ENCODE results near the gene HIVEP2.
"Not testable (repeated sequence)": the region's sequence is repeated elsewhere in the genome, so short reads cannot be mapped to it uniquely, and the experiment has no call there.

Gene HIVEP2, protein sequence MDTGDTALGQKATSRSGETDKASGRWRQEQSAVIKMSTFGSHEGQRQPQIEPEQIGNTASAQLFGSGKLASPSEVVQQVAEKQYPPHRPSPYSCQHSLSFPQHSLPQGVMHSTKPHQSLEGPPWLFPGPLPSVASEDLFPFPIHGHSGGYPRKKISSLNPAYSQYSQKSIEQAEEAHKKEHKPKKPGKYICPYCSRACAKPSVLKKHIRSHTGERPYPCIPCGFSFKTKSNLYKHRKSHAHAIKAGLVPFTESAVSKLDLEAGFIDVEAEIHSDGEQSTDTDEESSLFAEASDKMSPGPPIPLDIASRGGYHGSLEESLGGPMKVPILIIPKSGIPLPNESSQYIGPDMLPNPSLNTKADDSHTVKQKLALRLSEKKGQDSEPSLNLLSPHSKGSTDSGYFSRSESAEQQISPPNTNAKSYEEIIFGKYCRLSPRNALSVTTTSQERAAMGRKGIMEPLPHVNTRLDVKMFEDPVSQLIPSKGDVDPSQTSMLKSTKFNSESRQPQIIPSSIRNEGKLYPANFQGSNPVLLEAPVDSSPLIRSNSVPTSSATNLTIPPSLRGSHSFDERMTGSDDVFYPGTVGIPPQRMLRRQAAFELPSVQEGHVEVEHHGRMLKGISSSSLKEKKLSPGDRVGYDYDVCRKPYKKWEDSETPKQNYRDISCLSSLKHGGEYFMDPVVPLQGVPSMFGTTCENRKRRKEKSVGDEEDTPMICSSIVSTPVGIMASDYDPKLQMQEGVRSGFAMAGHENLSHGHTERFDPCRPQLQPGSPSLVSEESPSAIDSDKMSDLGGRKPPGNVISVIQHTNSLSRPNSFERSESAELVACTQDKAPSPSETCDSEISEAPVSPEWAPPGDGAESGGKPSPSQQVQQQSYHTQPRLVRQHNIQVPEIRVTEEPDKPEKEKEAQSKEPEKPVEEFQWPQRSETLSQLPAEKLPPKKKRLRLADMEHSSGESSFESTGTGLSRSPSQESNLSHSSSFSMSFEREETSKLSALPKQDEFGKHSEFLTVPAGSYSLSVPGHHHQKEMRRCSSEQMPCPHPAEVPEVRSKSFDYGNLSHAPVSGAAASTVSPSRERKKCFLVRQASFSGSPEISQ (N-terminal part only)
- 273 to 478 reads per million in 2 donors for total RNA-seq

DNA sequence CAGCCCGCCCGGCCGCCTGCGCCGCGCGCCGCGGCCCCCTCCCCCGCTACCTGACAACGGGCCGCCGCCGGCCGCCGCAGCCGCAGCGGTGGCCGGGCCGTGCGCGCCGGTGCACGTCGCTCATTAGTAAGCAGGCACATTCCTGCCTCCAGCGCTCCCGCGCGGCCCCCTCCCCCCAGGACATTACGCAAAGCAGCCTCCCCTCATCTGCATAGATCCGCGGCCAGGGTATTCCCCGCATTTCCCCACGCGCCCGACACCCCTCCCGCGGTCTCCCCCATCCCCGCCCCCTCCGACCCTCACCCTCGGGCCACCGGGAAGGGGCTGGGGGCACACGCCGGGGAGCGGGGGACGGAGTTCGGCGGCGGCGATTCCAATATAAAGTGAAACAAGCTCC, at the start of gene HIVEP2:
Gene HIVEP2 (minus strand): TSS at position 128 of the 397 bp plus-strand sequence. CDS start 170,438 bp downstream, outside the sequence.
- peak; percentile 88 for DNase-seq

DNA sequence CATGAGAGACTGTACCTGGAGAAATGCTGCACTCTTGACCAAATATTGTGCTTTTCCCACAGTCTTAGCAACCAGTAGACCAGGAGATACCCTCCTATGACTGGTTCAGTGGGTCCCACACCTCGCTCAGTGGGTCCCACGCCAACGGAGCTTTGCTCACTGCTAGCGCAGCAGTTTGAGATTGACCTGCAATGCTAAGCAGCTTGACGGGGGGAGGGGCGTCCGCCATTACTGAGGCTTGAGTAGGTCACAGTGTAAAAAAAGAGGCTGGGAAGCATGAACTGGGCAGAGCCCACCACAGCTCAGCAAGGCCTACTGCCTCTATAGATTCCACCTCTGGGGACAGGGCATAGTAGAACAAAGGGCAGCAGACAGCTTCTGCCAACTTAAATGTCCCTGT, 49.0 kb upstream of the HIVEP2 start:
- DNase-seq: no peak

DNA sequence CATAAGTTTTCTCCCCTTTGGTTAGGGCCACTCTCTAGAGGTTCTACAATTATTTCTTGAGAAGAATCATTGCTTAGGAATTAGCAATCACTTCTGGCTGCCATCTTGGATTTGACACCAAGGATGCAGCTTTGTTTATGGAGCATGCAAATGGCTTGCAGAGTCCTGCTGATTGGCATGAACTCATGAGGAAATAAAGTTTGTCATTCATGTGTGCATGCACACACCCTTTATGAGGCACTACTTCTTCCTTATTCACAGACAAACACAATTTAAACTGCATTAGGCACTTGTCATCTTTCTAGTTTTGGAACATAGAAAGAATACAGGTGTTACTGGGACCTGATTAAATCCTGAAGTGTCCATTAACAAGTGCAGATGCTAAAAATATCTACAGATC, 42.5 kb upstream of the HIVEP2 start:
- no peak for DNase-seq

DNA sequence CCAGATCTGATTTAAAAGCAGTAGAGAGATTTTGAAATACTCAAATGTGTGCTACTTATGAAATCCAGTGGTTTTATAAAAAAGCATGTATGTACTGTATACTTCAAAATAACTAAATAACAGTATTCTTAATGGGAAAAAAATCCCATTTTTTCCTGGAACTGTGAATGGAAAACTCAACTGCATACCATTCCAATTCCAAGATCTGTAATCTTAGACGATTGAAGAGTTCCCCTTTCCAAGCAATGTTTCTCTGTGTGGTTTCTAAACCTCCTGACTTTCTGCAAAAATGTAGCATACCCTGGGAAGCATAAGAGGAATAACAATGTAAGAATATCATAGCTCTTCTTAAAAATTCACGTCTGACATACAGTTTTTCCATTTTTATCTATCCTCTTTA, 40.3 kb upstream of the HIVEP2 start:
- DNase-seq: no peak

DNA sequence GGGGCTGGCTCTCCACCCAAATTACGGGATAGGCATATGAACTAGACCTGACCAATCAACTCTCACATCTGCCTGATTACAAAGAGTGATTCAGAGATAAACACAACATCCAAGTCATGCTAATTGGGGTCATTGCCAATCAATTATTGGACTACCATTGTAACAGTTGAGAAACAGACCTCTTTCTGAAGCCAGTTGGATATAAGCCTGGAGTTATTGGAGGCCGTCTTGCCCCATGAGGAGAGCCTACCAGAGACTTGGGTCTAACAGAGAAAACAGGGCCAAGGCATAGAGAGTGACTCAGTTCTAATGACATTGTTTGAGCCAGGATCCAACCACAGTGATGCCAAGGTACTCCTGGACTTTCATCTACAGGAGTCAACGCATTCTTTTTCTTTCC, 39.4 kb upstream of the HIVEP2 start:
- DNase-seq: no peak

DNA sequence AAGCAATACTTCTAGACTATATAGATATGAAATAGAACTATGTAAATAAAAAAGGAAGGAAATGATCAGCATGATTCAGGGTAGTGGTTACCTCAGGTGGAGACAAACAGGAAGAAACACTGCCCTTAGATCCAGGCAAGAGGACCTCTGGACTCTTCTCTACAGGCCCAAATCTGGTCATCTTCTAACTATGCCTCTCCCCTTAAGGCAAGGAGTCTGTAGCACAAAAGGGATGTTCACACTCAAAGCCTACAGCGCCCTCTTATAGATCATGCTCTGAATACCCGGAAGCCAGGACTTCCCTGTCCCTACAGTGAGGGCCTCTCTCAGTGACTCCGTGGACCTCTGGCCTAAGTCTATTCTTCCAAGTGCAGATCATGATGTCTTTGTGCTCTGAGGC, 30.4 kb upstream of the HIVEP2 start:
- no peak for DNase-seq

DNA sequence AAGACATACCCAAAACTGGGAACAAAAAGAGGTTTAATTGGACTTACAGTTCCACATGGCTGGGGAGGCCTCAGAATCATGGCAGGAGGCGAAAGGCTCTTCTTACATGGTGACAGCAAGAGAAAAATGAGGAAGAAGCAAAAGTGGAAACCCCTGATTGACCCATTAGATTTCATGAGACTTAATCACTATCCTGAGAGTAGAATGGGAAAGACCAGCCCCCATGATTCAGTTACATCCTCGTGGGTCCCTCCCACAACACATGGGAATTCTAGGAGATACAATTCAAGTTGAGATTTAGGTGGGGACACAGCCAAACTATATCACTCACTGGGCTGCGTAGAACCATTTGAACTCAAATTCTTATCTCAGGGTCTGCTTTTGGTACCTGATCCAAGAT, 26.0 kb upstream of the HIVEP2 start:
- not testable (repeated sequence) for DNase-seq

DNA sequence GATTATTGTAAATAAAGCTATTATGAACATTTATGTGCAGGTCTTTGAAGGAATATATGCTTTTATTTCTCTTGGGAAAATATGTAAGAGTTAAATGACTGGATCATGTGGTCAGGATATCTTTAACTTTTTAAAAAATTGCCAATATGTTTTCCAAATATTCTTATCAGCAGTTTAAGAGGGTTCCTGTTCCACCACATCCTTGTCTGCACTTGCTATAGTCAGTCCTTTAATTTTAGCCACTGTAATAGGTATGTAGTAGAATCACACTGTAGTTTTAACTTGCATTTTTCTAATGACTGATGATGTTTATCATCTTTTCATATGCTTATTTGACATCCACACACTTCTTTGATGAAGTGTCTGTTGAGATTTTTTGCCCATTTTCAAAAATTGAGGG, 23.6 kb upstream of the HIVEP2 start:
- no peak for DNase-seq

DNA sequence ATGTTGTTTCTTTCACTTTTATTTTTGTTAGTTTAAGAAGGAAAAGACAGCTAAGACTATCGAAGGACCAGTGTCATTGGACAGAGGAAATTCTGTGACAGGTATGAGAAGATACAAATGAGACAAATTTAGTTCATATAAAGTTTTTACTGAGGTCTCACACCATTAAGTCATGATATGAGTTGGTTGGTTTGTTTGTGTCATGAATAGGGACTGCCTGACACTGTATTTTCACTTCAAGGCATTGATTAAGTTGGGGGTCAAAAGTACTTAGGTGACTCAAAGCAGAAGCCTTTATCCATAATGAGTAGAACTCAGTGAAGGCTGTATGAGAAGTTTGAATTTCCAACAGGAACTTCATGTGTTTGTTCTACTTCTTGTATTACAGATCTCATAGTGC, 21.3 kb upstream of the HIVEP2 start:
- no peak for DNase-seq

DNA sequence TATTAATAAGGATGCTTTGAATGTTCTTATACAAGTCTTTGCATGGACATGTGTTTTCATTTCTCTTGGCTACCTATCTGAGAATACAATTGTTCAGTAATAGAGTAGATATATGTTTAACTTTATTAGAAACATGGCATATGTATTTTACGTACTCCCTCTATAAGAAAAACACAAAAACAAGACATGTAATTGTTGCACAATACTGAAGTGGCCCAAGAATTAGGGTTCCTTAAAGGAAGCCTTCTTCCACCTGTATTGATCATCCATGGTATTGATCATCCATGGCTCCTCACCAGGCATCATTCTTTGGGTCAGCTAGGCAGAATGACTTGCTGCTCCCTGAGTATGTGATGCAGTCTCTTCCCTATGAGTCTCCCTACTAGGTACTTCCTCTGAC, 20.2 kb upstream of the HIVEP2 start:
- DNase-seq: no peak

DNA sequence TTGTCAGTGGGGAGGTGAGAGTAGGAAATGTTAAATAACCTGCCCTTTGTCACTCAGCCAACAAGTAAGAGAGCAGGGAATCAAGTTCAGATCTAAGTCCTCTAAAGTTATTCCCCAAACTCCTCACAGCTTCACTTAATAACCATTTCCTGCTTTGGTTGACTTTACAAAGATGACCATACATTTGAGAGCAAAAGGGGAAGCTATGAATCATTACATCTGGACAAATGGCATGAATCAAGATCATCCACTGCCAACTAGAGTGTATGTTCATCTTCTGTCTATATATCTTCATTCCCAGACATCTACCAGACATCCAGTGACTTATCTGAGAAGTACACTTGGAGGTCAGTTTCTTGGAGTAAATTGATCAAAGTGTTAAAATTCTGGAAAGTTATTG, 15.1 kb upstream of the HIVEP2 start:
- no peak for DNase-seq

DNA sequence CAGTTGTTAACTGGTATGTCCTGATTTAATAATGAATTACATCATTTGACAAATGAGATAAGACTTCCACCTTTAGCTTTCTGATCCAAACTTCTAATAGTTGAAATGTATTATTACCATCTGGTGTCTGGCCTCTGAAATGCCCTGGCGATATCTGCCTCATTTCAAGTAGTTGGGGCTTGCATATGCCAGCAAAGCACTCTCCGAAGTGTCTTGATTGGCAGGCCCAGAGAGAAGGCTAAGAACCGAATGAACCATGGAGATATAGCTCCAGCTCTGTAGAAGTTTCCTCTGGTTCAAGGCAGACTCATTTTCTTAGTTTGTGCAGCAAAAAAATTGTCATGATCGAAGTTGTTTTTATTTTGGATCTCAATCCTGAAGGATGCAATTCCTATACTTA, 13.4 kb upstream of the HIVEP2 start:
- no peak for DNase-seq

DNA sequence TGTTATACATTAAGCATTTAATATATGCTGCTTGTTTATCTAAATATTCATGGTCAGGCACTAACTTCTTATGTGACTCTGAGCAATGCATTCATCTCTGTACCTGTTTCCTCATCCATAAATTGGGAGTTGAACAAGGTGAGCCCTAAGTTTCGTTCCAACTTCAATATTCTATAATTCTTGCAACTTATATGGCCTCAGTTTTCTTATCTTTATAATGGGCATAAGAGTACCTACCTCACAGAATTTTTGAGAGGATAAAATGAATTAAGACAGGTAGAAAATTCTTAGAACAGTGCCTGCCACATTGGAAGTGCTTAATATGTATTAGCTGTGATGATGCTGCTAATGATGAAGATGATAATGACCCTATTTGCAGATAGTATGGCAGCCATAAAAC, 11.8 kb upstream of the HIVEP2 start:
- no peak for DNase-seq

DNA sequence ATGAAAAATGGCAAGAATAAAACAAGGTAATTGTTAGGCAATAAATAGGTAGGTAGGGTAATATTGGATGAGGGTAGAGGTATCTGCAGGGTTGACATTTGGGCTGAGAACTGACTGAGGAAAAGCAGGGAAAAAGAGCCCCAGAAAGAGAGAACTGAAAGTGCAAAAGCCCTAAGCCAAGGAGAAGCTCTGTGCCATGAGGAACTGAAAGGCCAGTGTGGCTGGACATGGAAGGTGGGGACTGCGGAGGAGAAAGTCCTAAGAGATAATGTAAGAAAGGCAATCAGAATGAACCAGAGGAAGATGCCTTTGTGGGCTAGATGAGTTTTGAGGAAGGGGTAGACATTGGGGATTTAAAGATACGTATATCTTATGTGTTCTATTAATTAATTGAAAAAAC, 9.9 kb upstream of the HIVEP2 start:
- DNase-seq: no peak

DNA sequence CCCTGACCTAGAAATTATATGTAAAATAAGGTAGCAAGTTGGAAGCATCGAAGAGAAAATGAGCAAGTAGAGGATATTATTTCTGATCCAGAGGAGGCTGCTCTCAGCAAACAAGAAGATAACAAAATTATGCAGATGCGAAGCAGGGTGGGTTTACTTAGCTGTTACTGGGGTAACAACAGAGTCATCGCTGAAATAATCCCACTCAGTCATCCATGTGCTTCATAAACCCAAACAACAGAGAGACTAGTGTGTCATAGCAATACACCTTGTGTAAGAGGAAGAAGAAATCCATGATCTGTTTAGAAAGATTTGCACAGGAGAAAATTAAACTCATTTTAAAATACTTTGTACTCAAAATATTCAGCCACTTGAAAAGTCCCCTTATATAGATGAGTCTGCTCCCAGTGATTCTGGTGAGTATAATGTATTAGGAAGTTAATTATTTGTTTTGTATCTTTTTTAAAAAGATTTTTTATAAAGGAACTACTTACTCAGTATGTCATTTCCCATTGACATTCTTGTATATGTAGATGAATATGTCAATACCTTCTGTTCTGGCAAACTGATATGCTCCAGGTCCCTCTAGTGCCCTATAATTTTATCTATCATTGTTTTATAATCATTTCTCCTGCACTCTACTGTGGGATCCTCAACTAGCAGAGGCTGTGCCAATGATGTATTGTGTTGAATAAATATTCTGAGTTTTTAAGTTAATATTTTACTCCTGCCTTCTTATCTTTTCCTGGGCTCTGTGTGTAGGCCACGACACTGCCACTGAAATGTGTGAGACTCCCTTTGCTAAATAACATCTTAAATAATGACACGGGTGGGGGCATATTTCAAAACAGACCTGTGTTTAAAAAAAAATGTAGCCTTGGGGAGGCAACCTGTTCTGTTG, 8.6 kb upstream of the HIVEP2 start:
- DNase-seq: no peak

DNA sequence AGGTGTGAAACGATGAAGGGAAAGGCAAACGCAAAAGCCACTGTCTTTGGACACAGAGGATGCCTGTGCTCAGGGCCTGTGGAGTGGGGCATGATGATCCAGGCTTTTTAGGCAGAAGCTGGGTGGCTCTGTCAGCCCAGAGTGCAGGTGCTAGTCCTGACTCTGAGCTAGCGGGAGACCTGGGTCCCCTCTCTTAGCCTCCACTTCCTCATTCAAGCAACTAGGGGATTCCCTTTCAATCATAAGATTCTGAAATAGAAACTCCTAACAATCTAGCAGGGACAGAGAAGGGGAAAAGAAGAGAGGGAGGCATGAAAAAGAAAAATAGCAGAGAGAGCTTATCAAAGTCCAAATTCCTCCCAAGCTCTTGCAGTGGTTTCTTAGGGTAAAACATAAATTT, 7.6 kb upstream of the HIVEP2 start:
- no peak for DNase-seq

DNA sequence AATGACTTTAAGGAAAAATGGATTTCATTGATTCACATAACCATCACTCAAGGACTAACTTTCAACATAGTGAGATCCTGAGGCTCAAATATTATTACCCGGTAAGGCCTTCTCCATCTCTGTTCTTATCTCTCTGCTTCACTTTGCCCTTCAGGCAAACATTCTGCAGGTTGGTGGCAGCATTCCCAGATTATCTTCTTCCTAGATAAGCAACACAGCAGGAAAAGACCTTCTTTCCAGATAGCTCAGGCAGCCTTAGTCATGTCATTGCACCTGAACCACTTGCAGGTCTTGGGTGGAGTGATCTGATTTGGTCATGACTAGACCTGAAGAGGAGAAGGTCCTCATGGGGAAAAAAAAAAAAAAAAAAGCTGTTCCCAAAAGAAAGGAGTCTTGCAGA, 5.3 kb upstream of the HIVEP2 start:
- DNase-seq: no peak

DNA sequence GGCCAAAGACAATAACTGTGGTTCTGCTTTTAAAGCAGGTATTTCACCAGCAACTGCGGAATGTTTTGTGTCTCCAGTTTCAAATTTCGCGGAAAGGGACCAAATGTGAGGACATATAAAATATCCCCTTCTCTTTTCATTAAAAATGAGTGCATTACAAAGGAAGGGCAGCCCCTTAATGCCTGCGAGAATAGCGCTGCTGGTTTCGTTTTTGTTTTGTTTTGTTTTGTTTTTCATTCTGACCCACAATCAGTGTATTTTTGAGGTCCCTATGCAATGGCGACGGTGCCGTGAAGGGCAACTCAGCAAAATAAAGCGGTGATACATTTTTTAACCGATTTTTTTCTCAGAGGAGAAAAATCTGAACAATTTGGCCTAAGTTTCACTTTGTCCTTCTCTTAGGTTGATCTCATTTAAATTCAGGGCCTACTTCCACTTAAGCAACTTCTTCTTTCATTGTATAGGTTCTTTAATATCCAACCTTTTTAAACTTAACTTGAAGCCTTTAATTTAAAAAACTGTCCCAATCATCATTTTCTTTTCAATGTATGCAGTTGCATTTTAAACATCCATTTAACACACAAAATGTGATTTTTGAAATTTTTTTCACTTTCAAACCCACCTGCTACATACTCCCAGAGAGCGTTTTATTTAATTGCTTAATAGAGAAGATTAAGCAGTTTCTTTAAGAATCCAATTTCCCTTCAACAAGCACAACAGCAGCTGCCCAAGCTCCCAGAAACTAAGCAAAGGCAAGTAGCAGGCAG, 2.9 kb upstream of the HIVEP2 start:
- DNase-seq: no peak

DNA sequence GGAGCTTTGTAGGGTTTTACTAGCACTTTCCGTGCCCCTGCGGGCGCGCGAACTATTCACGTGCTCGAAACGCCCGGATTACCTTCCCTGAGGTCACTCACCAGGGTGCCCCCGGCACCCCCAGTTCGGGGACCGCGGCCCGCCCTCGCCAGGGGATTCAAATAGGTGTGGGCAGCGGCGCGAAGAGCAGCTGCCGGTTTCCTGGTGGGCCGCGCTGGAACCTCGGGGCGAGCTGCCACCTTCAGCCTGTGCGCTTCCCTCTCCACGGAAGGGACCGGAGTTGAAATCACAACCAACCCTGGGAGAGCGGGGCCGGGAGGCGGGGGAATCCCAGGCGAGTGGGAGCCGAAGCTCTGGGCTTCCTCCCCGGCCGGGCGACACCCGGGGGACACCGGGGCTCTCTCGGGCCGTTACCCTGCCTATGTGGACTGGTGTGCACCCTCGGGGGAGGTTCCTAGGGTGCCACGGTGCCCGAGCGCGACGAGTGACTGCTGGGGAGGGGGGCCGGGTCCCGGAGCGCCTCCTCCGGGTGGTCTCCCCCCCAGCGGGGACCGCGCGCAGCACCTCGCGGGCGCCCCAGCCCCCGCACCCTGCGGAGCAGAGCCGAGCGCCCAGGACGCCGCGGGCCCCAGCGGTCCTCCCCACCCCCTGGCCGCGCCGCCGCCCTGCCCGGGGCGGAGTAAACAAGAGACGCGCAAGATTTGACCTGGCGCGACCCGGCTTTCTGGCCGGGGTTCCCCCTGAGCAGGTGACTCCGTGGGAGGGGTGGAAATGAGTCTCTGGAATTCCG, 2.1 kb upstream of the HIVEP2 start:
- peak; percentile 78 for DNase-seq

DNA sequence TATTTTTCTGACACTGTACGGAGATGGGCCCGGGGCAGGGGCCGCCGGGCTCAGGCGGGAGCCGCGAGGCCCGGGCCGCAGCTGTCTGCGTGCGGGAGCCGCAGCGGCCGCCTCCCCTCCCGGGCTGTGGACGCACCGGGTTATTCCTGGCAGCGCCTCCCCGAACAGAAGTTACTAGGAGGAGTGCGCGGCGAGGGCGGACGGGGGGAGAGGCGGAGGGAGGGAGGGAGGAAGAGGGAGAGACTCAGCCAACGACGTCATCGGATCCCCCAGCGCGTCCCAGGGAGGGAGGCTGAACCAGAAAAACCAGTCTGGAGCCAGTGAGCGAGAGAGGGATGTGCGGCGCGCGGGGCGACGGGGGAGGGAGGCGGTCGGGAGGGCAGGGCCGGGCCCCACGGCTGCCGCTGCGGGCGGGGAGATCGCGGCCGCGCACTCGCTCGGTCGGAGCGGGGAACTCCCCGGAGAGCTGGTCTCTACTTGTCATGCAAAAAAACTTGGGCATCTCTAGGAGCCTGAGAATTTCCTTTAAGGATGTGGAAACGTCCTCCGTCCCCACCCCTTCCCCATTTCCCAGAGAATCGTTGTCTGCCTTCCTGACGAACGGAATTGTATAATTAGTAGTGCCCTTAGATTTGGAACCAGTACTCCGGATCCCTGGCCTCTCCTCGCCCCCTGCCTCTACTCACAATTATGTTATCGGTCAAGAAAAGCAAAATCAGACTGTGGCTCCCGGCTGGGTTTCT, 1.4 kb upstream of the HIVEP2 start:
- DNase-seq: peak; percentile 95
